Measurements from ENCODE around the gene MAML1.

DNA sequence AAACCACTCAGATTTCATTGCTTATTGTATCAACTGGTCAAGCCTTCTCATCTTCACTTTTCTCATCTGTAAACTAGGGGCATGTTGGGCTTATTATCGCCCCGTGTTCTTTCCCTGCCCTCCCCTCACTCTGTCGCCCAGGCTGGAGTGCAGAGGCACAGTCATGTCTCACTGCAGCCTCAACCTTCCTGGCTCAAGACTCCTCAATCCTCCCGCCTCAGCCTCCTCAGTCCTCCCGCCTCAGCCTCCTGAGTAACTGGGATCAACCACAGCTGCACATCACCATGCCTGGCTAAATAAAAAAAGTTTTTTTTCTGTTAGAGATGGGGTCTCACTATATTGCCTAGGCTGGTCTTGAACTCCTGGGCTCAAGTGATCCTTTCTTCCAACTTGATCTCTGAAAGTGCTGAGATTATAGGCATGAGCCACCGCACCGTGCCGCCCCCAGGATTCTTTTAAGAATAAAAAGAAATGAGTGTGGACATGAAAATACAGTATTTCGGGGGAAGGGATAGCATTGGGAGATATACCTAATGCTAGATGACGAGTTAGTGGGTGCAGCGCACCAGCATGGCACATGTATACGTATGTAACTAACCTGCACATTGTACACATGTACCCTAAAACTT is 2.0 kb downstream of the MAML1 start:
- TF ChIP-seq EP300 (IDR thresholded peaks at IDR 0.05; ENCODE audit: borderline replicate concordance in 1 of 2, low read depth in 1 of 2, low read length in 1 of 2) (no peak), EZH2phosphoT487 (IDR thresholded peaks at IDR 0.05; ENCODE audit: borderline replicate concordance, low read depth) (no peak), TAF1 (IDR thresholded peaks at IDR 0.05; ENCODE audit: borderline replicate concordance, low read depth, low read length) (no peak), RCOR1 (IDR thresholded peaks at IDR 0.05; ENCODE audit: low read length) (no peak), SMC3 (IDR thresholded peaks at IDR 0.05; ENCODE audit: low read depth, low read length) (no peak), JUND (IDR thresholded peaks at IDR 0.05) (no peak)
- TF ChIP-seq, protein P1, sequence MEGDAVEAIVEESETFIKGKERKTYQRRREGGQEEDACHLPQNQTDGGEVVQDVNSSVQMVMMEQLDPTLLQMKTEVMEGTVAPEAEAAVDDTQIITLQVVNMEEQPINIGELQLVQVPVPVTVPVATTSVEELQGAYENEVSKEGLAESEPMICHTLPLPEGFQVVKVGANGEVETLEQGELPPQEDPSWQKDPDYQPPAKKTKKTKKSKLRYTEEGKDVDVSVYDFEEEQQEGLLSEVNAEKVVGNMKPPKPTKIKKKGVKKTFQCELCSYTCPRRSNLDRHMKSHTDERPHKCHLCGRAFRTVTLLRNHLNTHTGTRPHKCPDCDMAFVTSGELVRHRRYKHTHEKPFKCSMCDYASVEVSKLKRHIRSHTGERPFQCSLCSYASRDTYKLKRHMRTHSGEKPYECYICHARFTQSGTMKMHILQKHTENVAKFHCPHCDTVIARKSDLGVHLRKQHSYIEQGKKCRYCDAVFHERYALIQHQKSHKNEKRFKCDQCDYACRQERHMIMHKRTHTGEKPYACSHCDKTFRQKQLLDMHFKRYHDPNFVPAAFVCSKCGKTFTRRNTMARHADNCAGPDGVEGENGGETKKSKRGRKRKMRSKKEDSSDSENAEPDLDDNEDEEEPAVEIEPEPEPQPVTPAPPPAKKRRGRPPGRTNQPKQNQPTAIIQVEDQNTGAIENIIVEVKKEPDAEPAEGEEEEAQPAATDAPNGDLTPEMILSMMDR (IDR thresholded peaks at IDR 0.05) = no peak
- TF ChIP-seq, protein P2, sequence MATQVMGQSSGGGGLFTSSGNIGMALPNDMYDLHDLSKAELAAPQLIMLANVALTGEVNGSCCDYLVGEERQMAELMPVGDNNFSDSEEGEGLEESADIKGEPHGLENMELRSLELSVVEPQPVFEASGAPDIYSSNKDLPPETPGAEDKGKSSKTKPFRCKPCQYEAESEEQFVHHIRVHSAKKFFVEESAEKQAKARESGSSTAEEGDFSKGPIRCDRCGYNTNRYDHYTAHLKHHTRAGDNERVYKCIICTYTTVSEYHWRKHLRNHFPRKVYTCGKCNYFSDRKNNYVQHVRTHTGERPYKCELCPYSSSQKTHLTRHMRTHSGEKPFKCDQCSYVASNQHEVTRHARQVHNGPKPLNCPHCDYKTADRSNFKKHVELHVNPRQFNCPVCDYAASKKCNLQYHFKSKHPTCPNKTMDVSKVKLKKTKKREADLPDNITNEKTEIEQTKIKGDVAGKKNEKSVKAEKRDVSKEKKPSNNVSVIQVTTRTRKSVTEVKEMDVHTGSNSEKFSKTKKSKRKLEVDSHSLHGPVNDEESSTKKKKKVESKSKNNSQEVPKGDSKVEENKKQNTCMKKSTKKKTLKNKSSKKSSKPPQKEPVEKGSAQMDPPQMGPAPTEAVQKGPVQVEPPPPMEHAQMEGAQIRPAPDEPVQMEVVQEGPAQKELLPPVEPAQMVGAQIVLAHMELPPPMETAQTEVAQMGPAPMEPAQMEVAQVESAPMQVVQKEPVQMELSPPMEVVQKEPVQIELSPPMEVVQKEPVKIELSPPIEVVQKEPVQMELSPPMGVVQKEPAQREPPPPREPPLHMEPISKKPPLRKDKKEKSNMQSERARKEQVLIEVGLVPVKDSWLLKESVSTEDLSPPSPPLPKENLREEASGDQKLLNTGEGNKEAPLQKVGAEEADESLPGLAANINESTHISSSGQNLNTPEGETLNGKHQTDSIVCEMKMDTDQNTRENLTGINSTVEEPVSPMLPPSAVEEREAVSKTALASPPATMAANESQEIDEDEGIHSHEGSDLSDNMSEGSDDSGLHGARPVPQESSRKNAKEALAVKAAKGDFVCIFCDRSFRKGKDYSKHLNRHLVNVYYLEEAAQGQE (IDR thresholded peaks at IDR 0.05; ENCODE audit: low read depth, low read length) = no peak

Data from SK-N-SH (cell line).